ENCODE measurements around the gene LETM1.

DNA sequence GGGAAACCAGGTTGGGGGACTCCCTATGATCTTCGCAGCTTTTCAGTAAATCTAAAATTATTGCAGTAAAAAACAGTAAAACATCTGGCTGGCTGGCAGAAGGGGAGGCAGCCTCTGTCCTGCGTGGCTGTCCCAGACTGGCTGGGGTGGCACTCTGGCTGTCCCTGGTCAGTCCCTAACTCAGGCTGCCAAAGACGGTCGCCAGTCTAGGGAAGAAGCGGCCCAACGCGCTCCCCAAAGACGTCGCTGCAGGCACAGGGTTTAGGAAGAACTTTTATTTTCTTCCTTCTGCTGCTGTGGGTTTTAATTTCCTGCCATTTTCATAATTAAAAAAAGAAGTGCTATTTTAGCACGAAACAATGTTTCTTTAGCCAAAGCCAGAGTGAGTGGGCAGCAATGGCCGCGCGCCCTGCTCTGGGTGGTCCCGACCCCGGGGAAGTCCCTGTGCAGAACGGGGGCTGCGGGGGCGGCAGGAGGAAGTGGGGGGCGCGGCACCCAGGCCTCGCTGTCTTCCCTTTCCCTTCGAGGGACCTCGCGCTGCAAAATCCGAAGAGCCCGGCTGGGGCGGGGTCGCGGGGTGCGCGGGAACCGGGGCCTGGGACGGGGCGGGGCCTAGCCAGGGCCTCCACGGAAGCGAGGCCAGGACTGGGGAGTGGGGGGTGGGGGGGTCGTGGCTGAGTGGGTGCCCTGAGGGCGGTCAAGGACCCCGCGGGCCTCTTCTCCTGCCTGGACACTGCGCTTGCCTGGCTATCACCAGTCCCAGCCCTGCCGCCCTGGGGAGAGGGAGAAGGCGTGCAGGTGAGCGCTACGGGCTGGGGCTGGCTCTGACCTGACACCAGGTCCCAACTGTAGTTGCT is 6.3 kb upstream of the LETM1 start:
- no peak for TF ChIP-seq EZH2 (IDR thresholded peaks at IDR 0.05)
- no peak for TF ChIP-seq POLR2AphosphoS5 (IDR thresholded peaks at IDR 0.05; ENCODE audit: borderline replicate concordance, low read depth, low read length)
- no peak for TF ChIP-seq FOXP2 (optimal IDR thresholded peaks at IDR 0.05; ENCODE audit: control extremely low read depth, extremely low read length, insufficient read depth)

All from SK-N-MC (cell line).